SK-N-SH treated with all-trans-retinoic acid at 6 μM for 48 hours (cell line): ENCODE measurements around the gene PSME2.

ENCODE experiments used
- ATAC-seq: fragments of 200-7000 bp; cut with Tn5 transposase; 3 replicates; pipeline ENCODE4 v1.9.1; 2020; ENCODE audit warnings: mild to moderate bottlenecking, moderate library complexity
- ARNTL ChIP-seq: fragments of 450-650 bp; formaldehyde crosslinking; IDR thresholded peaks from 2 replicates; pipeline ENCODE4 v1.5.0; 2020; ENCODE audit warnings: low read depth, mild to moderate bottlenecking, moderate library complexity, borderline replicate concordance
- BACH2 ChIP-seq: fragments of 250-450 bp; sonication (Bioruptor Pico); IDR thresholded peaks from 2 replicates; pipeline ENCODE4 v1.9.0; 2021; ENCODE audit warnings: mild to moderate bottlenecking, borderline replicate concordance
- CSDC2 ChIP-seq: fragments of 250-450 bp; sonication (Bioruptor Pico); IDR thresholded peaks from 2 replicates; pipeline ENCODE4 v1.5.0; 2020; ENCODE audit warnings: mild to moderate bottlenecking, moderate library complexity
- ESRRG ChIP-seq: fragments of 250-450 bp; sonication (Bioruptor Pico); IDR thresholded peaks from 2 replicates; pipeline ENCODE4 v1.6.1; 2021; ENCODE audit warnings: mild to moderate bottlenecking
- ISL1 ChIP-seq: fragments of 250-450 bp; sonication (Bioruptor Pico); IDR thresholded peaks from 2 replicates; pipeline ENCODE4 v2.1.2; 2022; ENCODE audit warnings: mild to moderate bottlenecking, moderate library complexity
- PATZ1 ChIP-seq: fragments of 250-450 bp; sonication (Bioruptor Pico); IDR thresholded peaks from 2 replicates; pipeline ENCODE4 v1.8.0; 2020; ENCODE audit warnings: mild to moderate bottlenecking, moderate library complexity, borderline replicate concordance
- PPARA ChIP-seq: fragments of 250-450 bp; sonication (Bioruptor Pico); IDR thresholded peaks from 2 replicates; pipeline ENCODE4 v1.5.0; 2020; ENCODE audit warnings: mild to moderate bottlenecking, borderline replicate concordance
- RARB ChIP-seq: fragments of 250-450 bp; sonication (Bioruptor Pico); IDR thresholded peaks from 2 replicates; pipeline ENCODE4 v1.8.0; 2021; ENCODE audit warnings: mild to moderate bottlenecking, moderate library complexity
- SNAI2 ChIP-seq: fragments of 250-450 bp; sonication (Bioruptor Pico); IDR thresholded peaks from 2 replicates; pipeline ENCODE4 v1.5.0; 2020; ENCODE audit warnings: mild to moderate bottlenecking, moderate library complexity
- TOX ChIP-seq: fragments of 250-450 bp; sonication (Bioruptor Pico); IDR thresholded peaks from 2 replicates; pipeline ENCODE4 v1.8.0; 2021; ENCODE audit warnings: mild to moderate bottlenecking, moderate library complexity, borderline replicate concordance
- ZC3H10 ChIP-seq: fragments of 250-450 bp; sonication (Bioruptor Pico); IDR thresholded peaks from 2 replicates; pipeline ENCODE4 v1.5.1; 2021; ENCODE audit warnings: mild to moderate bottlenecking, moderate library complexity
- ZFP3 ChIP-seq: fragments of 250-450 bp; sonication (Bioruptor Pico); IDR thresholded peaks from 2 replicates; pipeline ENCODE4 v1.5.0; 2020; ENCODE audit warnings: mild to moderate bottlenecking, moderate library complexity
- ZFP30 ChIP-seq: fragments of 450-650 bp; formaldehyde crosslinking; IDR thresholded peaks from 2 replicates; pipeline ENCODE4 v1.5.0; 2022; ENCODE audit warnings: mild to moderate bottlenecking, moderate library complexity
- ZNF565 ChIP-seq: fragments of 450-650 bp; formaldehyde crosslinking; conservative IDR thresholded peaks from 2 replicates; pipeline ENCODE4 v1.5.0; 2020; ENCODE audit warnings: low read depth, mild to moderate bottlenecking, moderate library complexity
- ZNF70 ChIP-seq: fragments of 450-650 bp; formaldehyde crosslinking; IDR thresholded peaks from 2 replicates; pipeline ENCODE4 v1.5.0; 2020; ENCODE audit warnings: mild to moderate bottlenecking, moderate library complexity
- ZNF8 ChIP-seq: fragments of 450-650 bp; formaldehyde crosslinking; IDR thresholded peaks from 2 replicates; pipeline ENCODE4 v1.5.0; 2020; ENCODE audit warnings: mild to moderate bottlenecking, moderate library complexity
- TF ChIP-seq, protein P1 (sequence below): fragments of 250-450 bp; sonication (Bioruptor Pico); IDR thresholded peaks from 2 replicates; pipeline ENCODE4 v1.5.1; 2020; ENCODE audit warnings: low read depth, mild to moderate bottlenecking, moderate library complexity

The PSME2 gene

GRCh38 chr14:24095271-24096068 lies 50.9 kb downstream of the PSME2 start:
- TF ChIP-seq SNAI2 (CRISPR knock-in tag): no peak
- TF ChIP-seq ARNTL: no peak
- TF ChIP-seq, all 23 proteins: peak for 0

DNA sequence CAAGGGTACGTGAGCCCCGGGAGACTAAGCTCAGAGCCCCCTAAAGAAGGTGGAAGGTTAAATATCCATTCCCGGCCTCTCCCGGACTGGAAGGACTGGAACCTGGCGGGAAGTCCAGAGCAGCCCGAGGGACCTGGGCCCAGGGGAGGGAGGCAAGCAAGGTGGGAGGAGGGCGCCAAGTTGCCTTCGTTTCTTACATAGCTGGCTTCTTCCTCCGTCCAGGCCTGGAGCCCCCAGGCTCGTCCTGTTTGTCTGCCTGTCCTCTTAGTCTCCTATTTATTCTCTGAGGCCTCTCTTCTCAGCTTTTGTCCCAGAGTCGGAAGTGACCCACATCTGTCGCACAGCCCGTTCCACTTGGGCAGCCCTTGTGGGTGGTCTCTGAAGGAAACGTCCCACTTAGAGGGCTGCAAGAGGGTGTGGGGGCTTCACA lies 51.6 kb downstream of the PSME2 start:
- TF ChIP-seq, protein P1, sequence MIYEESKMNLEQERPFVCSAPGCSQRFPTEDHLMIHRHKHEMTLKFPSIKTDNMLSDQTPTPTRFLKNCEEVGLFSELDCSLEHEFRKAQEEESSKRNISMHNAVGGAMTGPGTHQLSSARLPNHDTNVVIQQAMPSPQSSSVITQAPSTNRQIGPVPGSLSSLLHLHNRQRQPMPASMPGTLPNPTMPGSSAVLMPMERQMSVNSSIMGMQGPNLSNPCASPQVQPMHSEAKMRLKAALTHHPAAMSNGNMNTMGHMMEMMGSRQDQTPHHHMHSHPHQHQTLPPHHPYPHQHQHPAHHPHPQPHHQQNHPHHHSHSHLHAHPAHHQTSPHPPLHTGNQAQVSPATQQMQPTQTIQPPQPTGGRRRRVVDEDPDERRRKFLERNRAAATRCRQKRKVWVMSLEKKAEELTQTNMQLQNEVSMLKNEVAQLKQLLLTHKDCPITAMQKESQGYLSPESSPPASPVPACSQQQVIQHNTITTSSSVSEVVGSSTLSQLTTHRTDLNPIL (CRISPR knock-in tag): no peak
- no peak for TF ChIP-seq ISL1 (CRISPR knock-in tag)
- no peak for TF ChIP-seq ZFP3 (CRISPR knock-in tag)
- no peak for TF ChIP-seq BACH2 (CRISPR knock-in tag)
- no peak for TF ChIP-seq RARB (CRISPR knock-in tag)
- TF ChIP-seq SNAI2 (CRISPR knock-in tag): no peak
- no peak for TF ChIP-seq ZNF565 (CRISPR knock-in tag)
- TF ChIP-seq PATZ1 (CRISPR knock-in tag): no peak
- no peak for TF ChIP-seq ZNF70
- TF ChIP-seq TOX (CRISPR knock-in tag): no peak
- no peak for TF ChIP-seq ZC3H10 (CRISPR knock-in tag)
- no peak for TF ChIP-seq ZNF8 (CRISPR knock-in tag)
- no peak for TF ChIP-seq PPARA (CRISPR knock-in tag)
- TF ChIP-seq ESRRG (CRISPR knock-in tag): no peak
- no peak for TF ChIP-seq ZFP30 (CRISPR knock-in tag)
- no peak for TF ChIP-seq CSDC2 (CRISPR knock-in tag)
- ATAC-seq: peak; percentile 21

More at GRCh38 chr14:24095271-24096068, 50.9 kb downstream of the PSME2 start:
- peak; percentile 3 for ATAC-seq

GRCh38 chr14:24093901-24094840 lies 52.2 kb downstream of the PSME2 start, which contains the start of gene PCK2:
Gene PCK2 (plus strand): TSS chr14:24094311. CDS start chr14:24094406, 95 bp downstream.
- TF ChIP-seq, protein P1 (CRISPR knock-in tag): no peak
- TF ChIP-seq ZNF70: peak; percentile 96
- no peak for TF ChIP-seq RARB (CRISPR knock-in tag)
- ATAC-seq: peak; percentile 89
